ENCODE measurements around the gene DNMT3A.
A peak's percentile ranks its signal among the peaks of the same experiment; 100 is the strongest.

The DNMT3A gene

DNA sequence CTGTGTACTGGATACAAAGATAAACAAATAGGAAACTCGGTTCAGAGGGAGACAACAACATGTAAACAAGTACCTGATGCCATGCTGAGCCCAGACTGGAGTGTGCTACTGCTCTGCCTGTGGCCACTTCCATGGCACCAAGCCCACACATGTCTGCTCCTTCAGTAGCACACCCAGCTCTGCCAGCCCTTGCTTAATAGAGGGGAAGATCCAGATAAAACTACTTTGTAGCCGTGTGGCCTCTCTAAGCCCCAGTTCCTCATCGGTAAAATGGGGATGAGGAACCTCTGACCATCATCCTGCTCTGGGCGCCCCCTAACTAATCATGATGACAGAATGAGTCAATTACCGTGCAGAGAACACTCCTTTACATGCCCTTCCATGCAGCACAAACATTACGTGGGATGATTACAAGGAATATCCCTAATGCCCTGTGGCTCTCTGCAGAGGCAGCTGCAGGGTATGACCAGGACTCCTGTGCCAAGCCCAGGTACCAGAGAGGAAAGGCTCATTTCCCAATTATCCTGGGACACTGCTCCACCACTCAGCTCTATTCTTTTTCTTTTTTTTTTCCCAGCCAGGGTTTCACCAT, 34.9 kb downstream of the DNMT3A start:
- no peak for TF ChIP-seq POLR2AphosphoS5 (IDR thresholded peaks at IDR 0.05; ENCODE audit: borderline replicate concordance, low read depth, low read length)
- no peak for TF ChIP-seq EZH2 (IDR thresholded peaks at IDR 0.05)
- no peak for TF ChIP-seq FOXP2 (optimal IDR thresholded peaks at IDR 0.05; ENCODE audit: control extremely low read depth, extremely low read length, insufficient read depth)
- Histone ChIP-seq H3K9ac (ENCODE audit: insufficient read length) (no peak overlapping the region), H3K4me3 (no peak overlapping the region), H3K36me3 (ENCODE audit: insufficient read depth, low read length) (peaks cover 26% of the 10 kb centered on the region), H3K9me3 (ENCODE audit: low read depth, low read length) (no peaks in the 10 kb centered on the region), H3K27ac (no peak overlapping the region)
- DNase-seq (ENCODE audit: low read depth, low spot score): no peak

DNA sequence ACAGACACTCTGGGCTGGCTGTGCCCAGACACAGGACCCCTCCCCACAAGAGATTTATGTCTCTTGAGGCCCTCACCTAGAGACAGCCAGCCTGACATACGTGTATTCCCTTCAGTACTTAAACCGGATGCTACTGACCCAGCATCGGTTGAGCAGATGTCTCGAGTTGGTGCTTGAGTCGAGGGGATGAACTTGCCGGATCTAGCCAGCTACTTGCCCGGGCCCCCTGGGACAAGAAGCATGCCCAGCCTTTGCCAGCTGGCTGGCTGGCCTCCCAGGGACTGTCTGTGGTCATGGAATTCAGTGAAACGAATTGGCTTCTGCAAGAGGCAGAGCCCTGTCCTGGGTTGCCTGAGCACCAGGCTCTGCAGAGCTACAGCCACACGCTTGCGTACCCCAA, 36.0 kb downstream of the DNMT3A start:
- peaks cover 26% of the 10 kb centered on the region for H3K36me3 ChIP-seq (ENCODE audit: insufficient read depth, low read length)
- TF ChIP-seq POLR2AphosphoS5 (IDR thresholded peaks at IDR 0.05; ENCODE audit: borderline replicate concordance, low read depth, low read length) (no peak), FOXP2 (optimal IDR thresholded peaks at IDR 0.05; ENCODE audit: control extremely low read depth, extremely low read length, insufficient read depth) (no peak), EZH2 (IDR thresholded peaks at IDR 0.05) (no peak)
- no peaks in the 10 kb centered on the region for H3K9me3 ChIP-seq (ENCODE audit: low read depth, low read length)
- no peak overlapping the region for H3K4me3 ChIP-seq
- H3K27ac ChIP-seq: no peak overlapping the region
- H3K9ac ChIP-seq (ENCODE audit: insufficient read length): no peak overlapping the region
- DNase-seq (ENCODE audit: low read depth, low spot score): no peak

DNA sequence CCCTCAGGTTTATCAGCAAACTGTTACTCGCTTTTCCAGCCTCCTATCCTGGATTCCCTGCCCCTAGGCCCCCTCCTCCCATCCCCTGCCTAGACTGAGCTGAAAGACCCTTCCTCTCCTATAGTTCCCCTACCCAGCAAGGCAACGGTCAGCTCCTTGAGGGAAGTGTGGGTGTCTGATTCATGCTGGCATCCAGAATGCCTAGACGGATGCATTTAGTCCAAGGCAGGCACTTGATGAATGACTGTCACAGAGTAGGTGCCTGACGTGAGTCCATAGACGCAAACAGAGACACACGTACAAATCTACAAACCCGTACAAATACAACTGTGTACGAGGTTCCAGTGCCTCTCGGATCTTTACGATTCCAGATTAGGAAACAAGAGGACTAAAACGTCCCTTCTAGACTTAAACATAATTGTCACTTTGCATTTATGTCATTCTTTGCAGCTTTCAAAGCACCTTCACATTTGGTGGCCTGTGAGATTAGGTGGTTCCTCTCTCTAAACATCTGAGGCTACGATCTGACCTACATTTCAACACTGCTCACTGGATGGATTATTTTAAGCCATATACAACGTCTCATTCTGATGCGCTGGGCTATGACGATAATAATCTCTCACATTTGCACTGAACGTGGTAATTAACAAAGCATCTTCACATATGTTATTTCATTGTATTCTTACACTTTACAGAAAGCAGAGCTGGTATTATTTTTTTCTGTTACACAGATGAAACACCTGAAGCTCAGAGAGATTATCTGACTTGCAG, 36.7 kb downstream of the DNMT3A start:
- Histone ChIP-seq H3K36me3 (ENCODE audit: insufficient read depth, low read length) (peaks cover 25% of the 10 kb centered on the region), H3K27ac (0 out of 2 replicates have a peak overlapping the region, but pooled peaks have one; percentile 9), H3K9ac (ENCODE audit: insufficient read length) (no peak overlapping the region), H3K4me3 (no peak overlapping the region), H3K9me3 (ENCODE audit: low read depth, low read length) (no peaks in the 10 kb centered on the region)
- no peak for DNase-seq (ENCODE audit: low read depth, low spot score)
- no peak for TF ChIP-seq FOXP2 (optimal IDR thresholded peaks at IDR 0.05; ENCODE audit: control extremely low read depth, extremely low read length, insufficient read depth)
- TF ChIP-seq POLR2AphosphoS5 (IDR thresholded peaks at IDR 0.05; ENCODE audit: borderline replicate concordance, low read depth, low read length): no peak
- no peak for TF ChIP-seq EZH2 (IDR thresholded peaks at IDR 0.05)

DNA sequence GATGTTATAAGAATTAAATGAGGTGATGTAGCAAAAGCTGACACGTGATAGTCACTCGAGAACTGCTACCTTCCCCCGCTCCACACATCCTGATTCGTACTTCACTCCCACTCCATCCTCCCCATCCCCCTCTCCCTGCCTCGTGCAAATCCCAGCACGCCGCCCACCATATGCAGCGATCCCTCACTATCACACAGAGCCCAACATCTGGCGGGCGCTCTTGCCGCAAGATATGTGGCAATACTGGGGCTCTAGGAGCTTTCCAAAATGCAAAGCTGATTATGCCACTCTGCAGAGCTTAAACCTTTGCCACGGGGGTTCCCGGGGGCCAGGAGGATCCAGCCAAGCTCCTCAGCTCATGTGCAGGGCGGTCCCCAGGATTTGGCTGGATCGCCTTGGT, 37.4 kb downstream of the DNMT3A start:
- H3K9ac ChIP-seq (ENCODE audit: insufficient read length): no peak overlapping the region
- H3K9me3 ChIP-seq (ENCODE audit: low read depth, low read length): no peaks in the 10 kb centered on the region
- no peak overlapping the region for H3K4me3 ChIP-seq
- H3K36me3 ChIP-seq (ENCODE audit: insufficient read depth, low read length): peaks cover 26% of the 10 kb centered on the region
- DNase-seq (ENCODE audit: low read depth, low spot score): no peak
- TF ChIP-seq FOXP2 (optimal IDR thresholded peaks at IDR 0.05; ENCODE audit: control extremely low read depth, extremely low read length, insufficient read depth) (peak; percentile 29), EZH2 (IDR thresholded peaks at IDR 0.05) (no peak)
- H3K27ac ChIP-seq: 0 out of 2 replicates have a peak overlapping the region, but pooled peaks have one; percentile 9

DNA sequence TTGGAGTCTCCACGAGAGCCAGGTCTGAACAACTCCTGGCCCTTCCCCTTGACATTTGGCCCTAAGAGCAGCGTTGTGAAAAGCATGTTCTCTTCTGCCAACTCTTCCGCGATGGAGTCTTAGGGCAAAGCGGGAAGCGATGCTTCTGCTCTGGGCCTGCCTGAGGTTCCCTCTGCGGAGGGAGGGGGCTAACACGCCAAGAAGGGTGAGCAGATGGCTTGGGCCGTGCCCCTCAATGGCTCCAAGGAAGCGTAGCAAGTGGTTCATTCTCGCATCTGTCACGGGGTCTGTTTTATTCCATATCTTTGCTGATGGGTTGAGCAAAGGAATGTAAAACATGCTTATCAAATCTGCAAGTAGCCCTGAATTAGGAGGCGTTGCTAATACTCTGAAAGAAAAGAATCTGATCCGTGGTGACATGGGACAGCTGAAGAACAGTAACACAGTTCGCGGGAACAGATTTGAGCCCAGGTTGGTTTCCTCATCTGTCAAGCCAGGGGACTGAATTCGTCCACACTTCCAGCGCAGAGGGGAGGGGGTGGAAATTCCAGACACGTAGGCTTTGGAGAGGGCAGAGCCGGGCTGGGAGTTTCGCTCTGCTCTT, 38.0 kb downstream of the DNMT3A start:
- Histone ChIP-seq H3K27ac (no peak overlapping the region), H3K4me3 (no peak overlapping the region), H3K36me3 (ENCODE audit: insufficient read depth, low read length) (peaks cover 21% of the 10 kb centered on the region), H3K9me3 (ENCODE audit: low read depth, low read length) (no peaks in the 10 kb centered on the region), H3K9ac (ENCODE audit: insufficient read length) (no peak overlapping the region)
- TF ChIP-seq POLR2AphosphoS5 (IDR thresholded peaks at IDR 0.05; ENCODE audit: borderline replicate concordance, low read depth, low read length) (no peak), EZH2 (IDR thresholded peaks at IDR 0.05) (no peak), FOXP2 (optimal IDR thresholded peaks at IDR 0.05; ENCODE audit: control extremely low read depth, extremely low read length, insufficient read depth) (no peak)
- no peak for DNase-seq (ENCODE audit: low read depth, low spot score)

DNA sequence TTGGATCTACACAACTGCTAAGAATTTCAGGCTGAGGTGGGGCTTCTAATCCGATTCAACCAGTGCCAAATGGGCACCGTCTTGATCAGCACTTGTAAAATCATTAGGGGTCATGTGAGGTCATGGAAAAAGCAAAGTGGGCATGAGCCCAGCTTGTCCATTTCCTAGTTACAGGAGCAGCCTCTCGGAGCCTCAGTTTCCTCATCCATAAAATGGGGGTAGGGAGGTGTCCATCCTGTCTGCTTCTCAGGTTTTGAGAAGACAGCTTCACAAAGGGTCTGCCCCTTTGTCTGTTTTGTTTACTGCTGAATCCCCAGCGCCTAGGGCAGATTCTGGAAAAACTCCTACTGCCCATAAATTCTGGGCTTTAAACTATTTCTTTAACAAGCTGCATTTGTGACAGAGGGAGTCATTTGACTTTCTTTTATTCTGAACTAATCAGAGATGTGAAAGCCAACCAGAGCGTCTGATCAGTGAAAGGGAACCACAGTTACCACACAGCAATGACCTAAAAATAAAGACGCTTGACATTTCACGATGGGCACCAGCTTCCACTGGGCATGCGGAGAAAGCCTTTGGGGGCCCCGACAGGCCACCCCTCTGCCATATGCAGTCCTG, 38.9 kb downstream of the DNMT3A start:
- TF ChIP-seq POLR2AphosphoS5 (IDR thresholded peaks at IDR 0.05; ENCODE audit: borderline replicate concordance, low read depth, low read length) (no peak), EZH2 (IDR thresholded peaks at IDR 0.05) (no peak), FOXP2 (optimal IDR thresholded peaks at IDR 0.05; ENCODE audit: control extremely low read depth, extremely low read length, insufficient read depth) (no peak)
- H3K36me3 ChIP-seq (ENCODE audit: insufficient read depth, low read length): peaks cover 13% of the 10 kb centered on the region
- no peak overlapping the region for H3K27ac ChIP-seq
- no peak for DNase-seq (ENCODE audit: low read depth, low spot score)
- H3K4me3 ChIP-seq: no peak overlapping the region
- H3K9ac ChIP-seq (ENCODE audit: insufficient read length): no peak overlapping the region
- H3K9me3 ChIP-seq (ENCODE audit: low read depth, low read length): no peaks in the 10 kb centered on the region

DNA sequence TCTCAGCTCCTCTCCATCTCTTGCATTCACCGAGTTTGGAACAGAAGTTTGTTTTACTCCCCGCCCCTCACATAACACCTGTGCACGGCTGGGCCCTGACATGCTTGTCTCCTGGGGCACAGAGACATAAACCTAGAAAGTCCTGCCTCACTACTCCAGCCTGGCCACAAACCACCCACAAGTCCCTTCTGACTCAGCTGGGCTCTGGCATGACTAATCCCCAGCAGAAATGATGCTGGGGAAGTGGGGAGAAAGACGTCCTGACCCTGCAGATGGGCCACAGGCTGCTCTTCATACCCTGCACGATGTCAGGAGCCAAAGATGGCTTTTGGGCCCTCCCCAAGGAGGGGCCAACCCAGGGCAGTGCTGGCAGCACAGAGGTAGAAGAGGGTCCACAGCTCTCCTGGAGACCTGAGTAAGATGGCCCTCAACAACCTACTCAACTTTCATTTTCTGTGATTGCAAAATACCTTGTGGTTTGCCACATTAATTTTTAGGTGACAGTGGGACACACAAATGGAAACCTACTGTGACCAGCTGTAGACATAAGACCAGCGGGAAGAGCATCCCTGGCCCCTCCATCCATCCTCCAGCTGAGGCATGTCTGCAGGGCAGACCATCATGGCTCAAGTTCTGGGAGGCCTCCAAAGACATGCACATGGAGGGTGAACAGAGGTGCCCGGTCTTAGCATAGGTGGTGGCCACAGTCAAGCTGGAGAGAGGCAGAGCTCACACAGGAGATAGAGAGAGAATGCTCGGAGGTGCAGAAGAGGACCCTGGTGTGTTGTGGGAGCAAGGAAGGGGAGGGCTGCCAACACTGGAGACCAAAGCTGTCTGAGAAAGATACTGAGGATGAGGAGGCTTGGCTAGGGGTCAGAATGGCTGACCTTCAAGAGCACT, 40.0 kb downstream of the DNMT3A start:
- TF ChIP-seq EZH2 (IDR thresholded peaks at IDR 0.05): no peak
- TF ChIP-seq FOXP2 (optimal IDR thresholded peaks at IDR 0.05; ENCODE audit: control extremely low read depth, extremely low read length, insufficient read depth): no peak
- no peak for TF ChIP-seq POLR2AphosphoS5 (IDR thresholded peaks at IDR 0.05; ENCODE audit: borderline replicate concordance, low read depth, low read length)
- Histone ChIP-seq H3K4me3 (no peak overlapping the region), H3K9me3 (ENCODE audit: low read depth, low read length) (no peaks in the 10 kb centered on the region), H3K36me3 (ENCODE audit: insufficient read depth, low read length) (peaks cover 13% of the 10 kb centered on the region), H3K27ac (no peak overlapping the region), H3K9ac (ENCODE audit: insufficient read length) (no peak overlapping the region)
- no peak for DNase-seq (ENCODE audit: low read depth, low spot score)
